Osteocyte (in vitro differentiated cells): ENCODE results near the gene NAPB. TPM values are rescaled to one million over a fixed set of nuclear protein-coding genes. Genes with fewer than 3 reads are reported as not detected.
A peak's percentile ranks its signal among the peaks of the same experiment; 100 is the strongest.

ENCODE experiments used
- DNase-seq: peaks from one replicate; pipeline ENCODE4 v3.0.0; 2021; ENCODE audit warnings: mixed read lengths; ENCODE audit not compliant: unreplicated experiment; ENCODE audit errors: extremely low spot score
- H3K27ac Mint-ChIP-seq: one replicate; pipeline ENCODE4 v1.8.0; 2021; ENCODE audit warnings: mild to moderate bottlenecking, mixed read lengths; ENCODE audit not compliant: unreplicated experiment
- H3K27me3 Mint-ChIP-seq: one replicate; pipeline ENCODE4 v1.8.0; 2021; ENCODE audit warnings: mixed read lengths; ENCODE audit not compliant: unreplicated experiment
- H3K36me3 Mint-ChIP-seq: one replicate; pipeline ENCODE4 v1.8.0; 2021; ENCODE audit warnings: mixed read lengths; ENCODE audit not compliant: unreplicated experiment
- H3K4me1 Mint-ChIP-seq: one replicate; pipeline ENCODE4 v1.8.0; 2021; ENCODE audit warnings: mixed read lengths; ENCODE audit not compliant: unreplicated experiment
- H3K4me3 Mint-ChIP-seq: one replicate; pipeline ENCODE4 v1.8.0; 2021; ENCODE audit warnings: mild to moderate bottlenecking, moderate library complexity, mixed read lengths; ENCODE audit not compliant: unreplicated experiment
- H3K9me3 Mint-ChIP-seq: one replicate; pipeline ENCODE4 v1.8.0; 2021; ENCODE audit warnings: mixed read lengths; ENCODE audit not compliant: unreplicated experiment
- total RNA-seq: library from RNA; stranded (reverse); gene quantifications from 2 replicates; pipeline ENCODE4 v1.2.1, GENCODE V29; 2021
- TF ChIP-seq, protein P1 (sequence below): fragments of 200-600 bp; sonication (generic); IDR thresholded peaks from 2 replicates; pipeline ENCODE4 v1.5.0; 2021; ENCODE audit warnings: antibody characterized with exemption, mild to moderate bottlenecking, moderate library complexity

Gene NAPB
- total RNA-seq, 1 donor from 2014 or later = 10.5 TPM

DNA sequence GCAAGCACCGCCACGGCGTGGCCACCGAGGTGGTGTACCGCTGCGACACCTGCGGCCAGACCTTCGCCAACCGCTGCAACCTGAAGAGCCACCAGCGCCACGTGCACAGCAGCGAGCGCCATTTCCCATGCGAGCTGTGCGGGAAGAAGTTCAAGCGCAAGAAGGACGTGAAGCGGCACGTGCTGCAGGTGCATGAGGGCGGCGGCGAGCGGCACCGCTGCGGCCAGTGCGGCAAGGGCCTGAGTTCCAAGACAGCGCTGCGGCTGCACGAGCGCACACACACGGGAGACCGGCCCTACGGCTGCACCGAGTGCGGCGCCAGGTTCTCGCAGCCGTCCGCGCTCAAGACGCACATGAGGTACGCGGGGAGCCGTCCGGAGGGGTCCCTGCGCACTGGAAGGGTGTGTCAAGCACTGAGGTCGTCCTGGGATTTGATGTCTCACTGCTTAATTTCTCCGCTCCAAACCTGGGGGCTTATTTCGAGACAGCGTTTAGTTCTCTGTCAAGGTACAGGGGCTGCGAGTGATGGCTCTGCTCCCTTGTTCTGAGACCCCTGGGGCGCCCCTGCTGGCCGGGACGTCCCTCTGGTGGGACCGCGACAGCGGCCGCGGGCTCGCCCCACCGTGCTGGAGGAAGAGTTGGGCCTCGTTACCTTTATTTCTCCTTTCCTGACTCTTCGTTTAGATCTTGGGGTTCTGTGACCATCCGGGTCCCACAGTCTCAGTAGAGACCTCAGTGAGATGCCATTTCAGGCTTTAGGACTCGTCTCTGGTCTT is 55.7 kb downstream of the NAPB start:
- DNase-seq = no peak
- Mint-ChIP-seq H3K4me3 (no peak overlapping the region), H3K36me3 (peaks cover 39% of the 10 kb centered on the region), H3K27ac (no peak overlapping the region), H3K27me3 (no peaks in the 10 kb centered on the region), H3K9me3 (no peaks in the 10 kb centered on the region), H3K4me1 (peaks cover 68% of the 10 kb centered on the region)
- TF ChIP-seq, protein P1, sequence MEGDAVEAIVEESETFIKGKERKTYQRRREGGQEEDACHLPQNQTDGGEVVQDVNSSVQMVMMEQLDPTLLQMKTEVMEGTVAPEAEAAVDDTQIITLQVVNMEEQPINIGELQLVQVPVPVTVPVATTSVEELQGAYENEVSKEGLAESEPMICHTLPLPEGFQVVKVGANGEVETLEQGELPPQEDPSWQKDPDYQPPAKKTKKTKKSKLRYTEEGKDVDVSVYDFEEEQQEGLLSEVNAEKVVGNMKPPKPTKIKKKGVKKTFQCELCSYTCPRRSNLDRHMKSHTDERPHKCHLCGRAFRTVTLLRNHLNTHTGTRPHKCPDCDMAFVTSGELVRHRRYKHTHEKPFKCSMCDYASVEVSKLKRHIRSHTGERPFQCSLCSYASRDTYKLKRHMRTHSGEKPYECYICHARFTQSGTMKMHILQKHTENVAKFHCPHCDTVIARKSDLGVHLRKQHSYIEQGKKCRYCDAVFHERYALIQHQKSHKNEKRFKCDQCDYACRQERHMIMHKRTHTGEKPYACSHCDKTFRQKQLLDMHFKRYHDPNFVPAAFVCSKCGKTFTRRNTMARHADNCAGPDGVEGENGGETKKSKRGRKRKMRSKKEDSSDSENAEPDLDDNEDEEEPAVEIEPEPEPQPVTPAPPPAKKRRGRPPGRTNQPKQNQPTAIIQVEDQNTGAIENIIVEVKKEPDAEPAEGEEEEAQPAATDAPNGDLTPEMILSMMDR = no peak

- DNase-seq = no peak
Measured at GRCh38 chr20:23363257-23363649, 58.0 kb downstream of the NAPB start.

GRCh38 chr20:23362392-23363256 is 58.7 kb downstream of the NAPB start:
- H3K27ac Mint-ChIP-seq = peak overlapping the region; percentile 98
- peaks cover 21% of the 10 kb centered on the region for H3K36me3 Mint-ChIP-seq
- DNase-seq = no peak
- H3K9me3 Mint-ChIP-seq = no peaks in the 10 kb centered on the region
- H3K4me3 Mint-ChIP-seq = peak overlapping the region; percentile 95
- no peaks in the 10 kb centered on the region for H3K27me3 Mint-ChIP-seq
- TF ChIP-seq, protein P1 = no peak
- H3K4me1 Mint-ChIP-seq = peaks cover 59% of the 10 kb centered on the region

More at GRCh38 chr20:23363257-23363649, 58.0 kb downstream of the NAPB start:
- peaks cover 63% of the 10 kb centered on the region for H3K4me1 Mint-ChIP-seq
- peaks cover 21% of the 10 kb centered on the region for H3K36me3 Mint-ChIP-seq
- H3K4me3 Mint-ChIP-seq = peak overlapping the region; percentile 95
- no peaks in the 10 kb centered on the region for H3K27me3 Mint-ChIP-seq
- H3K27ac Mint-ChIP-seq = peak overlapping the region; percentile 98
- no peaks in the 10 kb centered on the region for H3K9me3 Mint-ChIP-seq
- TF ChIP-seq, protein P1 = no peak

DNA sequence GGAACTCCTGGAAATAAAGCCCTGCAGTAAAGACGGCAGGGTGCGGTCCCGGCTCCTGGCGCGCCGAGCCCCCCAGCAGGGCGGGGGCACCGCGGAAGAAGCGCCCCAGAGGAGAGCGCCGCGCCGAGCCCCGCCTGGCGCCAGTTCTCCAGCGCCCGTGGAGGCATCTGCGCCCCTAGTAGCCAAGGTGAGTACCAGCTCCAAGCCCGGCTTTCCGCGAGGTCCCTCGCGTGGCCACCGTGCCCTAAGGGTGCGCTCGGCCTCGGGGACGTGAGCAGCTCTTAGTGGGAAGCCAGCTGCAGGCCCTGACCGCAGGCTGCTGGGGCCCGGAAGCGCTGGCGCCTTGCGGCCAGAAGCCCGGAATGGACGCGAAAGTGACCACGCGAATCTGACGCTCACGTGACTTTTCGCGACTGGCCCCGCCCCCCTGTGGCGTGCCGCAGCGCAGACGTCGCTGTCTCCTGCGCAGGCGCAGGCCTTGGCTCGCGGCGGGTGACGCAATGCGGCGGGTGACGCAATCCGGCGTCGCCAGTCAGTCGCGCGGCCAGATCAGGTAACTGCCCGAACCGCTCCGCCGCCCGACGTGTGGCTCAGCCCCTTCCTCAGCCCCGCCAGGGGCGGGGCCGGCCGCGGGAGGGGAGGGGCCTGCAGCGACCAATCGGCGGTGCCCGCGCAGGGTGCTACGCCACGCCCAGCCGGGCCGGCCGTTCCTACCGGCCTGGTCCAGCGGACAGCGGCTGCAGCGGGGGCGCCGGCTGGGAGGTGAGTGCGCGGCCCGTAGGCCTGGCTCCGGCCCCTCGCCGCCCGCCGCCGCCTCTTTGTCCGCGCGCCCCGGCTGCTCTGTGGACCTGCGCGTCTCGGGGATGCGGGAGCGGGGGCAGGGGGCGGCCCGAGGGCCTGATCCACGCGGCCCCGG is 59.6 kb downstream of the NAPB start, which contains the start of gene GZF1:
Gene GZF1 (plus strand): TSS at position 707 of the 916 bp plus-strand sequence. CDS start 2,202 bp downstream, outside the sequence.
- Mint-ChIP-seq H3K4me1 (peaks cover 57% of the 10 kb centered on the region), H3K4me3 (peak within 1 kb of the TSS; percentile 95), H3K36me3 (peaks cover 19% of the 10 kb centered on the region), H3K27ac (peak within 1 kb of the TSS; percentile 98), H3K27me3 (no peaks in the 10 kb centered on the region), H3K9me3 (no peaks in the 10 kb centered on the region)
- TF ChIP-seq, protein P1 = no peak
- peak; percentile 100 for DNase-seq
